Right lobe of liver (tissue), 6 donors: ENCODE measurements around the gene TRAF4. TPM values are rescaled to one million over a fixed set of nuclear protein-coding genes. Genes with fewer than 3 reads are reported as not detected.

Experiments
- ATAC-seq, 4 donors: fragments of 200-7000 bp; cut with Tn5 transposase; one replicate each; pipeline ENCODE4 v1.9.1; 2020; ENCODE audit warnings: mild to moderate bottlenecking in 4 of 4, moderate library complexity in 4 of 4
- DNase-seq, 3 donors: peaks; one replicate each; pipeline ENCODE4 v3.0.0-alpha.2; 2020
- H3K27ac ChIP-seq, 3 donors: fragments of 200-600 bp; one replicate each; pipeline ENCODE4 v1.8.0; 2022
- H3K27me3 ChIP-seq, 2 donors: fragments of 200-600 bp; one replicate each; pipeline ENCODE4 v1.8.0; 2022
- H3K36me3 ChIP-seq, 4 donors: fragments of 200-600 bp; sonication (generic) in 1 of 4; one replicate each; pipeline versions ENCODE4 v1.5.1 to v1.8.0; 2017 to 2022; ENCODE audit warnings: control low read depth in 1 of 4
- H3K4me1 ChIP-seq, 4 donors: fragments of 200-600 bp; sonication (generic) in 1 of 4; one replicate each; pipeline versions ENCODE4 v1.5.1 to v1.8.0; 2017 to 2022; ENCODE audit warnings: control low read depth in 1 of 4
- H3K4me3 ChIP-seq, 3 donors: fragments of 200-600 bp; one replicate each; pipeline ENCODE4 v1.8.0; 2022
- H3K9me3 ChIP-seq, 4 donors: fragments of 200-600 bp; sonication (generic) in 1 of 4; one replicate each; pipeline versions ENCODE4 v1.5.1 to v1.8.0; 2017 to 2022; ENCODE audit warnings: control low read depth in 1 of 4
- CTCF ChIP-seq, 4 donors: fragments of 200-600 bp in 3 of 4; fragments of 450-650 bp in 1 of 4; IDR thresholded peaks; one replicate each; pipeline versions ENCODE4 v1.5.1 to v1.8.0; 2016 to 2022; ENCODE audit warnings: antibody characterized with exemption in 4 of 4, mild to moderate bottlenecking in 2 of 4
- POLR2A ChIP-seq: fragments of 450-650 bp; IDR thresholded peaks from one replicate; pipeline ENCODE4 v1.6.1; 2017; ENCODE audit warnings: antibody characterized with exemption, mild to moderate bottlenecking
- whole genome bisulfite sequencing: methylation state at CpG from one replicate; pipeline ENCODE4 v1.1.6; 2018; ENCODE audit warnings: low coverage, low lambda C conversion rate; ENCODE audit not compliant: insufficient coverage; ENCODE audit errors: missing lambda C conversion rate; 5-methylcytosine and 5-hydroxymethylcytosine counted together
- intact Hi-C, 2 donors: fragments of 100-400 bp; cut with DNase I; formaldehyde crosslinking; loops; one replicate each; pipeline versions ENCODE4 v1.11.2 to v1.14.1; 2022
- total RNA-seq, 6 experiments: library from RNA; depleted of rRNA in 2 of 6; stranded (reverse); fragments of >200 nt in 2 of 6; fragmentation: NEBNext Ultra II Directional in 3 of 6; extraction: Animal tissue kit (Norgen Biotek cat#: 25700) in 3 of 6; gene quantifications; one replicate each; pipeline versions ENCODE4 v1.1.0 to v1.2.4, GENCODE V29; 2016 to 2023
- donor health status: DM: no; HTN: yes; CAD: no.
- donor health status: DM: no; HTN: no; CAD: no.
- donor health status: DM: no; HTN: no; CAD: no.
- donor health status: DM: no; HTN: yes; CAD: no.
- donor health status: DM: no; HTN: yes; CAD: no.

The TRAF4 gene
- total RNA-seq, 6 experiments from 2014 or later: 26.4 to 55.2 (median 42.3) TPM

GRCh38 chr17:28704219-28704858 lies 39.5 kb upstream of the TRAF4 start:
- Histone ChIP-seq H3K9me3 (no peaks in the 10 kb centered on the region), H3K36me3 (peaks cover 6 to 45% (median 21%) of the 10 kb centered on the region in 4 donors), H3K27ac (no peak overlapping the region), H3K4me1 (peaks cover 0 to 15% (median 0%) of the 10 kb centered on the region in 4 donors), H3K4me3 (no peak overlapping the region), H3K27me3 (no peaks in the 10 kb centered on the region)
- ATAC-seq (no peak), DNase-seq (no peak)
- WGBS: 100% methylated on average over 1 of the region's 14 CpGs
- no peak for TF ChIP-seq CTCF (IDR thresholded peaks at IDR 0.05)
- no peak for TF ChIP-seq POLR2A
- intact Hi-C loops: no loop called here

- Histone ChIP-seq H3K27ac (no peak overlapping the region), H3K9me3 (no peaks in the 10 kb centered on the region), H3K36me3 (peaks cover 3 to 37% (median 14%) of the 10 kb centered on the region in 4 donors), H3K4me1 (peaks cover 0 to 15% (median 2%) of the 10 kb centered on the region in 4 donors), H3K27me3 (no peaks in the 10 kb centered on the region), H3K4me3 (no peak overlapping the region)
- WGBS: 85% methylated on average over 2 of the region's 5 CpGs
- ATAC-seq (peak in 1 of 4 donors; percentile 2), DNase-seq (no peak)
- intact Hi-C loops: no loop called here
- no peak for TF ChIP-seq CTCF (IDR thresholded peaks at IDR 0.05)
- TF ChIP-seq POLR2A: no peak
Observed at GRCh38 chr17:28705074-28705659, 38.6 kb upstream of the TRAF4 start.

- intact Hi-C loops: no loop called here
- WGBS: 60% methylated on average over 6 of the region's 10 CpGs
Observed at GRCh38 chr17:28705728-28706334, 38.0 kb upstream of the TRAF4 start.

More at GRCh38 chr17:28705728-28706334, 38.0 kb upstream of the TRAF4 start:
- no peak overlapping the region for H3K27ac ChIP-seq
- ATAC-seq (peak in 1 of 4 donors; percentile 2), DNase-seq (no peak)
- H3K4me1 ChIP-seq: peaks cover 0 to 15% (median 5%) of the 10 kb centered on the region in 4 donors
- no peaks in the 10 kb centered on the region for H3K9me3 ChIP-seq
- H3K36me3 ChIP-seq: peaks cover 0 to 30% (median 9%) of the 10 kb centered on the region in 4 donors
- H3K4me3 ChIP-seq: no peak overlapping the region
- TF ChIP-seq CTCF (IDR thresholded peaks at IDR 0.05) (no peak), POLR2A (no peak)
- no peaks in the 10 kb centered on the region for H3K27me3 ChIP-seq
